KMS-11 (cell line): ENCODE results near the gene PC.

ENCODE experiments used
- H2AFZ ChIP-seq: fragments of 200-600 bp; sonication (generic); 2 replicates; pipeline ENCODE4 v1.6.1; 2016; ENCODE audit warnings: antibody characterized with exemption, mixed run types, low read depth
- H3K27ac ChIP-seq: fragments of 200-600 bp; sonication (generic); 2 replicates; pipeline ENCODE4 v1.6.1; 2016; ENCODE audit warnings: mild to moderate bottlenecking, mixed run types
- H3K27me3 ChIP-seq: fragments of 200-600 bp; sonication (generic); 2 replicates; pipeline ENCODE4 v1.6.1; 2017; ENCODE audit warnings: mild to moderate bottlenecking, low read depth, mixed run types, moderate library complexity; ENCODE audit not compliant: insufficient read depth
- H3K36me3 ChIP-seq: fragments of 200-600 bp; sonication (generic); 2 replicates; pipeline ENCODE4 v1.6.1; 2017; ENCODE audit warnings: mild to moderate bottlenecking, mixed run types; ENCODE audit not compliant: insufficient read depth
- H3K4me1 ChIP-seq: fragments of 200-600 bp; sonication (generic); 2 replicates; pipeline ENCODE4 v1.6.1; 2016; ENCODE audit warnings: mild to moderate bottlenecking, low read depth, mixed run types; ENCODE audit not compliant: poor library complexity, severe bottlenecking
- H3K4me2 ChIP-seq: fragments of 200-600 bp; sonication (generic); 2 replicates; pipeline ENCODE4 v1.7.0; 2016; ENCODE audit warnings: mild to moderate bottlenecking, mixed run types
- H3K4me3 ChIP-seq: fragments of 200-600 bp; sonication (generic); IDR thresholded peaks from 2 replicates; pipeline ENCODE4 v1.6.1; 2017; ENCODE audit warnings: low read depth, low read length, mixed read lengths; ENCODE audit not compliant: insufficient read depth
- H3K79me2 ChIP-seq: fragments of 200-600 bp; sonication (generic); 2 replicates; pipeline ENCODE4 v1.6.1; 2016; ENCODE audit warnings: low read depth, mixed run types; ENCODE audit not compliant: insufficient read depth
- H3K9ac ChIP-seq: fragments of 200-600 bp; sonication (generic); 2 replicates; pipeline ENCODE4 v1.6.1; 2016; ENCODE audit warnings: mild to moderate bottlenecking, mixed run types
- H4K20me1 ChIP-seq: fragments of 200-600 bp; sonication (generic); 2 replicates; pipeline ENCODE4 v1.6.1; 2016; ENCODE audit warnings: mild to moderate bottlenecking, mixed run types; ENCODE audit not compliant: insufficient read depth
- CTCF ChIP-seq: fragments of 200-600 bp; sonication (generic); conservative IDR thresholded peaks from 2 replicates; pipeline ENCODE4 v1.6.1; 2017; ENCODE audit warnings: low read depth, mild to moderate bottlenecking, antibody characterized with exemption, low read length, moderate library complexity, mixed read lengths

Gene PC

GRCh38 chr11:67002921-67003411 lies 44.8 kb upstream of the PC start:
- TF ChIP-seq CTCF, result no peak
- H3K79me2 ChIP-seq, result no peaks in the 10 kb centered on the region
- no peak overlapping the region for H3K9ac ChIP-seq
- no peaks in the 10 kb centered on the region for H3K27me3 ChIP-seq
- no peaks in the 10 kb centered on the region for H3K36me3 ChIP-seq
- no peaks in the 10 kb centered on the region for H4K20me1 ChIP-seq
- H3K4me3 ChIP-seq, result no peak overlapping the region
- no peak overlapping the region for H3K4me2 ChIP-seq
- H3K27ac ChIP-seq, result no peak overlapping the region
- H2AFZ ChIP-seq, result no peak overlapping the region
- H3K4me1 ChIP-seq, result no peaks in the 10 kb centered on the region

- TF ChIP-seq CTCF, result no peak
- Histone ChIP-seq H3K79me2 (no peaks in the 10 kb centered on the region), H2AFZ (no peak overlapping the region), H3K36me3 (no peaks in the 10 kb centered on the region), H4K20me1 (no peaks in the 10 kb centered on the region), H3K4me3 (no peak overlapping the region), H3K4me1 (no peaks in the 10 kb centered on the region), H3K27ac (no peak overlapping the region), H3K27me3 (no peaks in the 10 kb centered on the region), H3K4me2 (no peak overlapping the region), H3K9ac (no peak overlapping the region)
These were observed 44.2 kb upstream of the PC start for GRCh38 chr11:67002297-67002913.

- no peak for TF ChIP-seq CTCF
- no peaks in the 10 kb centered on the region for H3K27me3 ChIP-seq
- no peaks in the 10 kb centered on the region for H3K79me2 ChIP-seq
- no peak overlapping the region for H3K27ac ChIP-seq
- H3K9ac ChIP-seq, result no peak overlapping the region
- H4K20me1 ChIP-seq, result no peaks in the 10 kb centered on the region
- no peaks in the 10 kb centered on the region for H3K4me1 ChIP-seq
- H3K36me3 ChIP-seq, result no peaks in the 10 kb centered on the region
- no peak overlapping the region for H3K4me3 ChIP-seq
- H3K4me2 ChIP-seq, result no peak overlapping the region
- H2AFZ ChIP-seq, result no peak overlapping the region
These were observed 43.1 kb upstream of the PC start for GRCh38 chr11:67001332-67001731.

GRCh38 chr11:66999555-66999954 lies 41.4 kb upstream of the PC start:
- H3K4me3 ChIP-seq, result no peak overlapping the region
- H3K27me3 ChIP-seq, result no peaks in the 10 kb centered on the region
- no peak for TF ChIP-seq CTCF
- H3K4me1 ChIP-seq, result no peaks in the 10 kb centered on the region
- no peak overlapping the region for H2AFZ ChIP-seq
- H3K79me2 ChIP-seq, result no peaks in the 10 kb centered on the region
- H4K20me1 ChIP-seq, result no peaks in the 10 kb centered on the region
- H3K27ac ChIP-seq, result no peak overlapping the region
- no peak overlapping the region for H3K4me2 ChIP-seq
- H3K9ac ChIP-seq, result no peak overlapping the region
- no peaks in the 10 kb centered on the region for H3K36me3 ChIP-seq
